ENCODE data around the gene FIBIN. TPM values are rescaled to one million over a fixed set of nuclear protein-coding genes. Genes with fewer than 3 reads are reported as not detected.

Gene FIBIN
- polyA plus RNA-seq, 5 donors, result 5.0 to 11.1 (median 6.7) TPM

- DNase-seq, result no peak
Measured at GRCh38 chr11:27020751-27021150, 26.8 kb downstream of the FIBIN start.

- DNase-seq, result no peak
Measured at GRCh38 chr11:27022659-27023251, 28.8 kb downstream of the FIBIN start.

DNA sequence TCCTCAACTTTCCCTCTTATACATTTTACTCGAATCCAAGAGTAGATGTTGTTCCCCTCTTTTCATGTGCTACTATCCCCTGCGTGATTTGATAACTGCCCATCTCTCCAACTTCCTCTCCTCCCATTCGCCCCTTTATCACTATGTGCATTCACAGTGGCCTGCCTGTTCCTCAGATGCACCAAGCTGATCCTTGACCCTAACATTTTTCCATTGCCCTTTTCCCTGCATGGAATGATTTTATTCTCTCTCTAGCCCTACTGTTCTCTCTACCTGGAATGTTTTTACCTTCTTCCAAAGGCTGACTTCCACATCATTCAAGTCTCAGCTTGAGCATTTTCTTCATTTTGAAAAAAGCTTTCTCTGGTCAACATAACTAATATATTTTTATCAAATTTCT, 31.0 kb downstream of the FIBIN start:
- no peak for DNase-seq

DNA sequence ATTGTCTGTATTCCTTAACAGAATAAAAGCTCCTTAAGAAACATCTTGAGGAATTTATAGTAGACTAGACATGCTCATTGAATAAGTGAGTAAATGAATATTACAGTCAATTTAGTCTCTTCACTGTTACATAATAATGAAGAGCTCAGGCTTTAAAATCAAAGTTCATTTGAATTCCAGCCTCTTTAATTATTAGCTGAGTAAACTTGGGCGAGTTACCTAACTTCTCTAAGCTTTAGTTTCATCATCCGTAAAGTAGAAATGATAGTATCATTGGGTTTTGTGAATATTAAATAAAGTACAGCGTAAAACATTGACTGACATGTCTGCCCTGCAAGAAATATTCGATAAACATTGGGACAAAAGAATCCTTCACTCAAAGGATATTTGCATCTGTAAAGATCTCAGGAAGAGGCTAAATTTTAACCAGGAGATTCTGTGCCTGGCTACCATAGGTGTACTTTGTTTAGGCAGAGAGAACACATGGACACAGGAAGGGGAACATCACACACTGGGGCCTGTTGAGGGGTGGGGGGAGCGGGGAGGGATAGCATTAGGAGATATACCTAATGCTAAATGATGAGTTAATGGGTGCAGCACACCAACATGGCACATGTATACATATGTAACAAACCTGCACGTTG, 31.5 kb downstream of the FIBIN start:
- no peak for DNase-seq

GRCh38 chr11:27025957-27026733, 32.2 kb downstream of the FIBIN start:
- DNase-seq, result no peak

DNA sequence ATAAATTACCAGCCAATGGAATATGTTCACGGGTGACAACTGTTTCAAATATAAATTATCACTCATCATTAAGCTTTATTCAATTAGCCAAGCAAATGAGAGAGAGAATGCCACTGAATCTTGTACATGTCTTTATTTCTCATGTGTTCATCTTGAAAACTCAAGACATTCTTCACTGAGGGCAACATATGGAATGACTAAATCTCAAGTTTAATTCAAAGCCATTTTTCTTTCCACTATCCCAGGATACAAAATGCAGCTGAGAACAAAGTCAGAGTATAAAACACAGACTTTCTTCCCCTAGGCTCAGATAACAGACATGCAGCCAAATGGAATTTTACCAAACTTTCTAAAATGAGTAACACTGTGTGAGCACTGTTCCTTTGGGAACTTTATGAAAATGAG, 34.7 kb downstream of the FIBIN start:
- DNase-seq, result peak; percentile 80 to 86

GRCh38 chr11:27029966-27030365, 36.1 kb downstream of the FIBIN start:
- no peak for DNase-seq

- no peak for DNase-seq
Measured at GRCh38 chr11:27031754-27032153, 37.8 kb downstream of the FIBIN start.

DNA sequence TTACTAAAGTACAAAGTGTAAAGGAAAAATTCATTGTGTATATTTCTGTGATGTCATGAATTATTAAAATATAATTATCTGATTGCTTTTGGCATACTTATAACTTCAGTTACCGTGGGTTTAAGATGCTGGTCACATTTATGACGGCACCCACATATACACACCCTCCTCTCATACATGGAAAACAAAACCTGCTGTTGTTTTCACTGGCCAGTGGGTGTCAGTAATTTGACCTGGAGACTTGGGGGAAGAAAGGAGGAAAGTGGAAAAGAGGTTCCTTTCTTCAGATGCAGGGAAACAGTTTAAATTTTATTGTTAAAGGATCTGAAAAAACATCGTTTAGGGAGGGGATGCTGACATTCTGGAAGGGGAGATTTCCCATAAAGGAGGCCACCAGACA, 46.0 kb downstream of the FIBIN start:
- DNase-seq, result no peak

DNA sequence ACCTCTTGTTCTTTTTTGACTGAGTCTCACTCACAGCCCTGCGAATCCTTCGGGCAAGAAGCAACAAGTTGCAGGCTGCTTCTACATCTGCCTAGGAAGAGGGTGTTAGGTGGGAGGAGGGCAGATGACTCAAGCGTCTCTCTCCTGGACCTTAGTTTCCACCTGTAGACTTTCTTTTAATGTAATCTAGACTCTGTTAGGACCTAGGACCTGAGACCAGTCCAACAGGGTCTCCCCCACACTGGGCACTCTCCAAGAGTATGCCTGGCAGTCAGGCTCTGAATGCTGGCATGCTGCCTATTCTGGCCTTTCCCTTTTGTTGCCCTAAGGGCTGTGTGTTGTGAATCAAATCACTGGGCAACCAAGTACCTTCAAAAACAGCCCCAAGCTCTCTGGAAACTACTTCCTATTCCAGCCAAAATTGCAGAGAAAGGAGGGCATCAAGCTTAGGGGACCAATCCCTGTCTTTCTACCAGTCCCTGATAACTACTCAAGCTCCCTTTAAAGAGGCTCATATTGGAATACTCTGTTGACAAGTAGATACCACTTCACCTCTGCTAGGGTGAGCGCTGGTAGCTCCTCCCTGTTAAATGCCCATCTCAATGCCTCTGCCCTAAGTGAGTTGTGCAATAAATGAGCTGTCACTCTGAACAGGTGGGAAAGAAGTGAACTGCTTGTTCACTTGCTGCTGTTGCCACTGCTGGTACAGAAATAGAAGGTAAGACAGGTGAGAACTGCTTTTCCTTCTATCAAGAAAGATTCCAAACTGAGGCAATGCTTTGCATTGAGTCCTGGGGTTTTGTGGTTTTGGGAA, 46.6 kb downstream of the FIBIN start, which contains the start of gene BBOX1:
Gene BBOX1 (plus strand): TSS at position 514 of the 814 bp plus-strand sequence. CDS start 14,616 bp downstream, outside the sequence.
- no peak for DNase-seq

GRCh38 chr11:27041141-27041899, 47.4 kb downstream of the FIBIN start:
- peak in 1 of 2 donors; percentile 25 for DNase-seq

Other genes starting within 250 kb of the FIBIN start
- under 1 TPM in 4 of 5 donors, not detected in 1; 0.10 to 0.24 (median 0.11) TPM for gene BBOX1, start 46.7 kb downstream of the FIBIN start, polyA plus RNA-seq (ENCODE audit: insufficient read depth in 1 of 5, insufficient read length in 5 of 5, low replicate concordance in 1 of 5)

All from right lung (tissue), 5 donors.